DOHH2 (cell line): Measurements from ENCODE around the gene TAS2R40.

Source experiments
- EZH2phosphoT487 ChIP-seq: fragments of 200-600 bp; sonication (generic); IDR thresholded peaks from 2 replicates; pipeline ENCODE4 v1.6.1; 2017; ENCODE audit warnings: borderline replicate concordance, mild to moderate bottlenecking, antibody characterized with exemption, low read length, moderate library complexity, mixed read lengths
- TF ChIP-seq, protein P1 (sequence below): fragments of 200-600 bp; sonication (generic); IDR thresholded peaks from one replicate; pipeline ENCODE4 v1.5.1; 2014; ENCODE audit warnings: antibody characterized with exemption, mild to moderate bottlenecking, low read depth, low read length; ENCODE audit not compliant: poor library complexity, severe bottlenecking

DNA sequence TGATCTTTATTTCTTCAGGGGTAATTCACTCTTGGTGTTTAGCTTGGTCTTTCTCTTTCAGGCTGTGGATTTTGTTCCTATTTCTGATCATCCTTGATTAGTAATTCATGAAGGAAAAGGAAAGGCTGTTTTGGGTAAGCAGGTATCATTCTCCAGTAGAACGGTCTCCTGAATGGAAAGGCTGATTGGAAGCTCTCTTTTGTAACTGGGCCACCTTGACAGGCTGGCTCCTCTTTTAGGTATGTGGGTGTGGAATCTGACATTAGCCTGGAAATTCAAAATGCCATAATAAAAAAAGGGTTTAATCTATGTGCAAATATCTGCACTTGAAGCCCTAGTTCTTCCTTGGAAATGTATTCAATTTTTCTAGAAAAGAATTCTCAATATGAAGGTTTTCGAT is 19.7 kb upstream of the TAS2R40 start:
- TF ChIP-seq, protein P1, sequence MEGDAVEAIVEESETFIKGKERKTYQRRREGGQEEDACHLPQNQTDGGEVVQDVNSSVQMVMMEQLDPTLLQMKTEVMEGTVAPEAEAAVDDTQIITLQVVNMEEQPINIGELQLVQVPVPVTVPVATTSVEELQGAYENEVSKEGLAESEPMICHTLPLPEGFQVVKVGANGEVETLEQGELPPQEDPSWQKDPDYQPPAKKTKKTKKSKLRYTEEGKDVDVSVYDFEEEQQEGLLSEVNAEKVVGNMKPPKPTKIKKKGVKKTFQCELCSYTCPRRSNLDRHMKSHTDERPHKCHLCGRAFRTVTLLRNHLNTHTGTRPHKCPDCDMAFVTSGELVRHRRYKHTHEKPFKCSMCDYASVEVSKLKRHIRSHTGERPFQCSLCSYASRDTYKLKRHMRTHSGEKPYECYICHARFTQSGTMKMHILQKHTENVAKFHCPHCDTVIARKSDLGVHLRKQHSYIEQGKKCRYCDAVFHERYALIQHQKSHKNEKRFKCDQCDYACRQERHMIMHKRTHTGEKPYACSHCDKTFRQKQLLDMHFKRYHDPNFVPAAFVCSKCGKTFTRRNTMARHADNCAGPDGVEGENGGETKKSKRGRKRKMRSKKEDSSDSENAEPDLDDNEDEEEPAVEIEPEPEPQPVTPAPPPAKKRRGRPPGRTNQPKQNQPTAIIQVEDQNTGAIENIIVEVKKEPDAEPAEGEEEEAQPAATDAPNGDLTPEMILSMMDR = no peak
- TF ChIP-seq EZH2phosphoT487 = no peak
